Neural cell (in vitro differentiated cells): ENCODE results near the gene SPRR2D. TPM values are rescaled to one million over a fixed set of nuclear protein-coding genes. Genes with fewer than 3 reads are reported as not detected.

Source experiments
- H2AFZ ChIP-seq: fragments of 200-600, 300-800 bp; sonication (generic), shearing (Covaris generic); 2 replicates; pipeline ENCODE4 v1.6.0; 2014; ENCODE audit warnings: low read depth, mild to moderate bottlenecking, antibody characterized with exemption, low read length, moderate library complexity
- H3F3A ChIP-seq: fragments of 200-600 bp; shearing (Covaris generic); 2 replicates; pipeline ENCODE4 v1.6.1; 2016; ENCODE audit warnings: mild to moderate bottlenecking, moderate library complexity, mixed read lengths, antibody characterized with exemption, low read length; ENCODE audit not compliant: insufficient read depth, poor library complexity, severe bottlenecking
- H3K27ac ChIP-seq: fragments of 200-600, 300-800 bp; sonication (generic), shearing (Covaris generic); 2 replicates; pipeline ENCODE4 v1.5.1; 2014; ENCODE audit warnings: mild to moderate bottlenecking, low read length, moderate library complexity
- H3K27me3 ChIP-seq: fragments of 300-800, 200-600 bp; sonication (generic), shearing (Covaris generic); 2 replicates; pipeline ENCODE4 v1.6.0; 2014; ENCODE audit warnings: mild to moderate bottlenecking, low read depth, low read length, moderate library complexity; ENCODE audit not compliant: insufficient read depth
- H3K36me3 ChIP-seq: fragments of 300-800, 200-600 bp; sonication (generic), shearing (Covaris generic); 2 replicates; pipeline ENCODE4 v1.5.1; 2014; ENCODE audit warnings: mild to moderate bottlenecking, antibody characterized with exemption, low read length, moderate library complexity; ENCODE audit not compliant: insufficient read depth
- H3K4me2 ChIP-seq: fragments of 300-800, 200-600 bp; sonication (generic), shearing (Covaris generic); 2 replicates; pipeline ENCODE4 v1.6.0; 2014; ENCODE audit warnings: mild to moderate bottlenecking, low read length
- H3K4me3 ChIP-seq: fragments of 300-800, 200-600 bp; sonication (generic), shearing (Covaris generic); 2 replicates; pipeline ENCODE4 v1.5.1; 2014; ENCODE audit warnings: mild to moderate bottlenecking, low read length, moderate library complexity
- H3K79me2 ChIP-seq: fragments of 200-600 bp; shearing (Covaris generic); replicated peaks from 2 replicates; pipeline ENCODE4 v1.6.0; 2014; ENCODE audit warnings: mild to moderate bottlenecking, low read length, moderate library complexity; ENCODE audit not compliant: insufficient read depth
- H3K9ac ChIP-seq: fragments of 300-800, 200-600 bp; sonication (generic), shearing (Covaris generic); 2 replicates; pipeline ENCODE4 v1.6.1; 2016; ENCODE audit warnings: mild to moderate bottlenecking, low read length, mixed read lengths
- H3K9me2 ChIP-seq: fragments of 200-600 bp; shearing (Covaris generic); 2 replicates; pipeline ENCODE4 v1.6.1; 2016; ENCODE audit warnings: mild to moderate bottlenecking, low read length, mixed read lengths; ENCODE audit not compliant: insufficient read depth
- H3K9me3 ChIP-seq: fragments of 200-600, 300-800 bp; sonication (generic), shearing (Covaris generic); 2 replicates; pipeline ENCODE4 v1.6.1; 2016; ENCODE audit warnings: mild to moderate bottlenecking, mixed run types, low read length, moderate library complexity, mixed read lengths
- H4K20me1 ChIP-seq: fragments of 200-600 bp; shearing (Covaris generic); 2 replicates; pipeline ENCODE4 v1.6.1; 2016; ENCODE audit warnings: mild to moderate bottlenecking, mixed run types; ENCODE audit not compliant: insufficient read depth
- EP300 ChIP-seq: fragments of 450-650 bp; conservative IDR thresholded peaks from 2 replicates; pipeline ENCODE4 v1.6.1; 2014; ENCODE audit warnings: antibody characterized with exemption, mild to moderate bottlenecking, moderate library complexity; ENCODE audit not compliant: poor library complexity, severe bottlenecking
- RAD21 ChIP-seq: fragments of 450-650 bp; conservative IDR thresholded peaks from 2 replicates; pipeline ENCODE4 v1.6.1; 2014; ENCODE audit warnings: antibody characterized with exemption, mild to moderate bottlenecking, moderate library complexity
- SMC3 ChIP-seq: fragments of 450-650 bp; conservative IDR thresholded peaks from 2 replicates; pipeline ENCODE4 v1.6.1; 2014; ENCODE audit warnings: antibody characterized with exemption, mild to moderate bottlenecking, moderate library complexity; ENCODE audit not compliant: poor library complexity
- polyA plus RNA-seq: library from polyadenylated mRNA; depleted of rRNA; stranded (reverse); fragments of >200 nt; gene quantifications from 2 replicates; pipeline ENCODE4 v1.2.3, GENCODE V29; 2014
- small RNA-seq, 3 experiments: library from RNA; depleted of rRNA; stranded (forward); fragments of <200 nt; gene quantifications; one replicate each; pipeline ENCODE3, GENCODE V24; 2012

The SPRR2D gene
- polyA plus RNA-seq, 1 donor from 2014 or later = not detected

- H3K27ac ChIP-seq = no peak overlapping the region
- H2AFZ ChIP-seq = no peak overlapping the region
- no peak overlapping the region for H3K4me2 ChIP-seq
- no peaks in the 10 kb centered on the region for H3F3A ChIP-seq
- no peaks in the 10 kb centered on the region for H3K9me3 ChIP-seq
- no peaks in the 10 kb centered on the region for H3K9me2 ChIP-seq
- no peaks in the 10 kb centered on the region for H3K27me3 ChIP-seq
- H3K79me2 ChIP-seq = no peaks in the 10 kb centered on the region
- H3K9ac ChIP-seq = no peak overlapping the region
- no peaks in the 10 kb centered on the region for H3K36me3 ChIP-seq
- H4K20me1 ChIP-seq = no peaks in the 10 kb centered on the region
- TF ChIP-seq RAD21 (no peak), EP300 (no peak), SMC3 (no peak)
- no peak overlapping the region for H3K4me3 ChIP-seq
These were observed 47.7 kb downstream of the SPRR2D start for GRCh38 chr1:152993186-152993585.

Small RNA genes lying within 50 kb of the gene (small RNA-seq; reads per million reads assigned to genes)
- 0 reads per million in 3 experiments for gene AL356867.1
- gene RF00322 = 0 reads per million in 3 experiments

Other genes starting within 250 kb of the SPRR2D start
- gene LCE1D, start 244.4 kb downstream of the SPRR2D start, polyA plus RNA-seq = not detected in 2 replicates
- not detected in 2 replicates for gene LCE1C, start 234.5 kb downstream of the SPRR2D start, polyA plus RNA-seq
- not detected in 2 replicates for gene LCE1B, start 229.1 kb downstream of the SPRR2D start, polyA plus RNA-seq
- gene LCE1A, start 213.6 kb downstream of the SPRR2D start, polyA plus RNA-seq = not detected in 2 replicates
- not detected in 2 replicates for gene LCE6A, start 198.3 kb downstream of the SPRR2D start, polyA plus RNA-seq
- not detected in 2 replicates for gene LCE7A, start 181.1 kb downstream of the SPRR2D start, polyA plus RNA-seq
- not detected in 2 replicates for gene SMCP, start 162.8 kb downstream of the SPRR2D start, polyA plus RNA-seq
- not detected in 2 replicates for gene IVL, start 132.6 kb downstream of the SPRR2D start, polyA plus RNA-seq
- not detected in 2 replicates for gene SPRR5, start 93.9 kb downstream of the SPRR2D start, polyA plus RNA-seq
- not detected in 2 replicates for gene SPRR4, start 70.5 kb downstream of the SPRR2D start, polyA plus RNA-seq
- not detected in 2 replicates for gene SPRR1A, start 57.0 kb downstream of the SPRR2D start, polyA plus RNA-seq
- gene SPRR3, start 39.4 kb downstream of the SPRR2D start, polyA plus RNA-seq = not detected in 2 replicates
- gene SPRR1B, start 9.9 kb downstream of the SPRR2D start, polyA plus RNA-seq = not detected in 2 replicates
- not detected in 2 replicates for gene SPRR2A, start 16.4 kb upstream of the SPRR2D start, polyA plus RNA-seq
- not detected in 2 replicates for gene SPRR2B, start 30.5 kb upstream of the SPRR2D start, polyA plus RNA-seq
- gene SPRR2E, start 53.4 kb upstream of the SPRR2D start, polyA plus RNA-seq = not detected in 2 replicates
- gene SPRR2F, start 72.4 kb upstream of the SPRR2D start, polyA plus RNA-seq = not detected in 2 replicates
- gene SPRR2G, start 109.8 kb upstream of the SPRR2D start, polyA plus RNA-seq = not detected in 2 replicates
- not detected in 2 replicates for gene LELP1, start 162.3 kb upstream of the SPRR2D start, polyA plus RNA-seq
- not detected in 2 replicates for gene PRR9, start 176.5 kb upstream of the SPRR2D start, polyA plus RNA-seq
- gene LORICRIN, start 218.6 kb upstream of the SPRR2D start, polyA plus RNA-seq = 0.42 and 1.3 TPM in 2 replicates